GM23248 (cell line): ENCODE measurements around the gene LHCGR.

Experiments used
- EZH2 ChIP-seq: fragments of 200-600 bp; sonication (generic); IDR thresholded peaks from 2 replicates; pipeline ENCODE4 v1.6.1; 2018; ENCODE audit warnings: antibody characterized with exemption, mild to moderate bottlenecking; ENCODE audit not compliant: insufficient read depth, poor library complexity, severe bottlenecking
- EZH2phosphoT487 ChIP-seq: fragments of 200-600 bp; sonication (generic); IDR thresholded peaks from 2 replicates; pipeline ENCODE4 v1.6.1; 2018; ENCODE audit warnings: antibody characterized with exemption, moderate library complexity, mild to moderate bottlenecking, low read depth; ENCODE audit not compliant: insufficient read depth

DNA sequence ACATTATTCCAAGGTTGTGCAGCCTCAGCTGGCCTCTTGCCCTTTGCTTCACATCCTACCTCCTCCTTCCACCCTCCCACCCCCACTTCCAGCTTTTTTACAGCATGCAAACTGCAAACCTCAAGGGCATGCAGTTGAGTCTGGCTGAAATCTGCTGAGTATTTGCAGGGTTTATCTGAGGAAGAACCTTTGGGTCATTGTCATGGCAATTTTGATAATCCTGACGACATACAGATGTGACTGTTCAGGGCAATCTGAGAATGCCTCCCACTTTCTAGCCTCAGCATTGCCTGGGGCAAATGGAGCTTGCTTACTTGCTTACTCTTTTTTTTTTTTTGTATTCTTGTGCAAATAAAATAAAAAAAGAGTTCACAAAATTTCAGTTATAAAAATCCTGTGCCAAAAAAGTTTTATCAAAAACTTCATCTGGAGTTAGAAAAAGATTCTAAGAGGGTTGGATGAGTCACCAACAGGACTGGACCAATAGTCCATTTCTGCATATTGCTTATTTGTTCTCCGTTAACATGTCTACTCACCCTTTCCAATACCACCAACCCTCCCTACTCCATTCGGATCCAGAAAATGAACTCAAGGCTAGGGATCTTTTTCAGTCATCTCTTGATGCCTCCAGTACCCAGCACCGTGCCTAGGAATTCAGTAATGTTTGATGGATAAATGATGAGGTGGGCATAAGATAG lies 23.6 kb upstream of the LHCGR start:
- TF ChIP-seq EZH2phosphoT487, result no peak
- TF ChIP-seq EZH2, result no peak
